HepG2 (cell line): ENCODE data around the gene TXNRD2. TPM values are rescaled to one million over a fixed set of nuclear protein-coding genes. Genes with fewer than 3 reads are reported as not detected.

ENCODE experiments used
- JDP2 ChIP-seq: sonication (generic); formaldehyde crosslinking; IDR thresholded peaks from 2 replicates; pipeline ENCODE4 v1.8.1; 2022; ENCODE audit warnings: missing genetic modification reagents, borderline replicate concordance
- JUN ChIP-seq: sonication (generic); formaldehyde crosslinking; IDR thresholded peaks from 2 replicates; pipeline ENCODE4 v1.4.0; 2020; ENCODE audit warnings: mild to moderate bottlenecking, missing genetic modification reagents
- MAFG ChIP-seq: sonication (generic); formaldehyde crosslinking; IDR thresholded peaks from 2 replicates; pipeline ENCODE4 v1.5.1; 2020; ENCODE audit warnings: mild to moderate bottlenecking, missing genetic modification reagents
- MYC ChIP-seq: sonication (generic); formaldehyde crosslinking; IDR thresholded peaks from 2 replicates; pipeline ENCODE4 v1.9.0; 2021; ENCODE audit warnings: missing genetic modification reagents, borderline replicate concordance
- POLR2AphosphoS5 ChIP-seq: IDR thresholded peaks from 2 replicates; pipeline ENCODE4 v1.6.1; 2012; ENCODE audit warnings: low read depth, low read length
- SAP130 ChIP-seq: IDR thresholded peaks from 2 replicates; pipeline ENCODE4 v1.6.1; 2016; ENCODE audit warnings: low read depth
- SETDB1 ChIP-seq: sonication (generic); formaldehyde crosslinking; IDR thresholded peaks from 2 replicates; pipeline ENCODE4 v1.5.1; 2020; ENCODE audit warnings: missing genetic modification reagents, mild to moderate bottlenecking, borderline replicate concordance
- SOX6 ChIP-seq, 2 experiments: fragments of 450-650 bp in 1 of 2; sonication (generic) in 1 of 2; formaldehyde crosslinking in 1 of 2; IDR thresholded peaks; 2 replicates each; pipeline versions ENCODE4 v1.4.0 to v1.6.1; 2017 to 2020; ENCODE audit warnings: antibody characterized with exemption in 1 of 2, mild to moderate bottlenecking in 1 of 2, missing genetic modification reagents in 1 of 2
- STAT5B ChIP-seq: sonication (generic); formaldehyde crosslinking; IDR thresholded peaks from 2 replicates; pipeline ENCODE4 v1.4.0; 2020; ENCODE audit warnings: missing genetic modification reagents
- XRCC5 ChIP-seq: fragments of 200-400 bp; formaldehyde crosslinking; optimal IDR thresholded peaks from 2 replicates; pipeline ENCODE3; 2017; ENCODE audit warnings: mild to moderate bottlenecking, low read length
- ZC3H4 ChIP-seq: sonication (generic); formaldehyde crosslinking; IDR thresholded peaks from 2 replicates; pipeline ENCODE4 v1.4.0; 2020; ENCODE audit warnings: missing genetic modification reagents, borderline replicate concordance
- ZNF230 ChIP-seq: sonication (generic); formaldehyde crosslinking; IDR thresholded peaks from 2 replicates; pipeline ENCODE4 v1.4.0; 2020; ENCODE audit warnings: mild to moderate bottlenecking, missing genetic modification reagents
- ZNF33A ChIP-seq: sonication (generic); formaldehyde crosslinking; IDR thresholded peaks from 2 replicates; pipeline ENCODE4 v1.5.1; 2020; ENCODE audit warnings: missing genetic modification reagents, mild to moderate bottlenecking, moderate library complexity, borderline replicate concordance
- ZNF607 ChIP-seq: sonication (generic); formaldehyde crosslinking; IDR thresholded peaks from 2 replicates; pipeline ENCODE4 v1.5.1; 2020; ENCODE audit warnings: missing genetic modification reagents, mild to moderate bottlenecking, borderline replicate concordance
- ZNF709 ChIP-seq: sonication (generic); formaldehyde crosslinking; IDR thresholded peaks from 2 replicates; pipeline ENCODE4 v1.5.0; 2020; ENCODE audit warnings: mild to moderate bottlenecking, missing genetic modification reagents
- ZNF746 ChIP-seq: sonication (generic); formaldehyde crosslinking; IDR thresholded peaks from 2 replicates; pipeline ENCODE4 v1.8.0; 2022; ENCODE audit warnings: mild to moderate bottlenecking, missing genetic modification reagents
- ZNF790 ChIP-seq: sonication (generic); formaldehyde crosslinking; IDR thresholded peaks from 2 replicates; pipeline ENCODE4 v1.8.0; 2022; ENCODE audit warnings: missing genetic modification reagents, mild to moderate bottlenecking, borderline replicate concordance
- polyA plus RNA-seq, 8 experiments: library from polyadenylated mRNA; depleted of rRNA in 3 of 8; stranded (reverse) in 7 of 8; unstranded in 1 of 8; fragments of >200 nt; fragmentation: Illumina TruSeq in 4 of 8; extraction: Trizol in 4 of 8; gene quantifications; 2 replicates each; pipeline versions ENCODE4 v1.2.1 to v1.2.3, GENCODE V29; 2011 to 2016; ENCODE audit warnings: low read depth in 4 of 8, missing spikeins in 1 of 8, mixed read lengths in 1 of 8; ENCODE audit not compliant: insufficient read depth in 1 of 8
- total RNA-seq, 5 experiments: library from RNA; depleted of rRNA; stranded (reverse); fragments of >200 nt; fragmentation: Illumina TruSeq; extraction: Trizol; gene quantifications; 2 replicates each; pipeline ENCODE4 v1.2.3, GENCODE V29; 2016; ENCODE audit warnings: low read depth in 1 of 5
- TF ChIP-seq, protein P1 (sequence below): sonication (generic); formaldehyde crosslinking; IDR thresholded peaks from 2 replicates; pipeline ENCODE4 v1.9.0; 2021; ENCODE audit warnings: mild to moderate bottlenecking, missing genetic modification reagents
- TF ChIP-seq, protein P2 (sequence below): sonication (generic); formaldehyde crosslinking; IDR thresholded peaks from 2 replicates; pipeline ENCODE4 v1.4.0; 2020; ENCODE audit warnings: missing genetic modification reagents, borderline replicate concordance
- TF ChIP-seq, protein P3 (sequence below): sonication (generic); formaldehyde crosslinking; IDR thresholded peaks from 2 replicates; pipeline ENCODE4 v1.4.0; 2020; ENCODE audit warnings: missing genetic modification reagents; ENCODE audit errors: not compliant biosample characterization

Gene TXNRD2
- total and polyA plus RNA-seq, 2 of the 13 experiments (the other 11 are each of a cell fraction or from before 2014, with no cell fraction given) = 17.5 to 18.6 TPM

DNA sequence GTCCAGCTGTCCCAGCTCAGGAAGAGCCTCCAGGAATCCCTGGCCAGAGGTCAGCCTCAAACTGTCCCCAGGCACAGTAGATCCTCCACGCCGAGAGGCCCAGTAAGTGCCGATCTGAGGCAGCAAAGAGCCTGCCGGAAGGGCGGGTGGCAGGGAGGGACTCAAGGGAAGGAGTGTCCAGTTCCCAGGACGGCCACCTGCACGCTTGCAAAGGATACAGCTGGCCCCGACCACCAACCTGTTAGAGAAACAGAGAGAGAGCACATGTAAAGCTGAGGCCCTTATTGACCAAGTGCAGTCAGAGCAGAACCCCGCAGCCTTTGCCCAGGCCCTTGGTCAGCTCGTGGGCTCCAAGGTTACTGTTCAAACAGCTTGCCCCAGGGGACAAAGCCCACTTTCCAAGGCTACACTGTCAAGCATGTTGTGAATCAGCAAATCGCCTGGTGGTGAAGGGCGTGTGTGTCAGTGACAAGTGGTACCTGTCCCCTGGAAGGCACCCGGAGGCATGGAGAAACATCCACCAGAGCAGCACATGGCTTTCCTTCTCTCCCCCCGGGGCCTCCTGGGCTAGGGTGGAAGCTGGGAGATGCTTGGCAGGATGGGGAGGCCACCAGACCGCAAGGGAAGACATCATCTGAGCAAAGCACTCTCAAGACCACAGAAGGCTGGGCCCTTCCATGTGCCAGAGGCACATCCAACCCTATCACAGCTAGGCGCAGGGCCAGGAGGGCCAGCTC is 42.6 kb downstream of the TXNRD2 start (continued):
- TF ChIP-seq ZNF790 (CRISPR knock-in tag) (0 out of 2 replicates have a peak, but pooled peaks have one; percentile 56), POLR2AphosphoS5 (no peak), MYC (peak; percentile 94), SOX6 (IDR thresholded peaks at IDR 0.05) (no peak), SOX6 (CRISPR knock-in tag; IDR thresholded peaks at IDR 0.05) (peak; percentile 72), ZNF230 (CRISPR knock-in tag) (no peak), ZNF746 (CRISPR knock-in tag) (no peak), JUN (CRISPR knock-in tag) (0 out of 2 replicates have a peak, but pooled peaks have one; percentile 17), ZC3H4 (CRISPR knock-in tag) (no peak), ZNF607 (CRISPR knock-in tag) (peak; percentile 70; the same call in 1 of the 2 replicates), SAP130 (CRISPR knock-in tag) (peak; percentile 90), ZNF709 (CRISPR knock-in tag) (no peak), XRCC5 (no peak), JDP2 (no peak), MAFG (CRISPR knock-in tag) (peak; percentile 55; the same call in 1 of the 2 replicates), STAT5B (no peak), ZNF33A (CRISPR knock-in tag) (0 out of 2 replicates have a peak, but pooled peaks have one; percentile 41), SETDB1 (CRISPR knock-in tag) (no peak)
- TF ChIP-seq, protein P1, sequence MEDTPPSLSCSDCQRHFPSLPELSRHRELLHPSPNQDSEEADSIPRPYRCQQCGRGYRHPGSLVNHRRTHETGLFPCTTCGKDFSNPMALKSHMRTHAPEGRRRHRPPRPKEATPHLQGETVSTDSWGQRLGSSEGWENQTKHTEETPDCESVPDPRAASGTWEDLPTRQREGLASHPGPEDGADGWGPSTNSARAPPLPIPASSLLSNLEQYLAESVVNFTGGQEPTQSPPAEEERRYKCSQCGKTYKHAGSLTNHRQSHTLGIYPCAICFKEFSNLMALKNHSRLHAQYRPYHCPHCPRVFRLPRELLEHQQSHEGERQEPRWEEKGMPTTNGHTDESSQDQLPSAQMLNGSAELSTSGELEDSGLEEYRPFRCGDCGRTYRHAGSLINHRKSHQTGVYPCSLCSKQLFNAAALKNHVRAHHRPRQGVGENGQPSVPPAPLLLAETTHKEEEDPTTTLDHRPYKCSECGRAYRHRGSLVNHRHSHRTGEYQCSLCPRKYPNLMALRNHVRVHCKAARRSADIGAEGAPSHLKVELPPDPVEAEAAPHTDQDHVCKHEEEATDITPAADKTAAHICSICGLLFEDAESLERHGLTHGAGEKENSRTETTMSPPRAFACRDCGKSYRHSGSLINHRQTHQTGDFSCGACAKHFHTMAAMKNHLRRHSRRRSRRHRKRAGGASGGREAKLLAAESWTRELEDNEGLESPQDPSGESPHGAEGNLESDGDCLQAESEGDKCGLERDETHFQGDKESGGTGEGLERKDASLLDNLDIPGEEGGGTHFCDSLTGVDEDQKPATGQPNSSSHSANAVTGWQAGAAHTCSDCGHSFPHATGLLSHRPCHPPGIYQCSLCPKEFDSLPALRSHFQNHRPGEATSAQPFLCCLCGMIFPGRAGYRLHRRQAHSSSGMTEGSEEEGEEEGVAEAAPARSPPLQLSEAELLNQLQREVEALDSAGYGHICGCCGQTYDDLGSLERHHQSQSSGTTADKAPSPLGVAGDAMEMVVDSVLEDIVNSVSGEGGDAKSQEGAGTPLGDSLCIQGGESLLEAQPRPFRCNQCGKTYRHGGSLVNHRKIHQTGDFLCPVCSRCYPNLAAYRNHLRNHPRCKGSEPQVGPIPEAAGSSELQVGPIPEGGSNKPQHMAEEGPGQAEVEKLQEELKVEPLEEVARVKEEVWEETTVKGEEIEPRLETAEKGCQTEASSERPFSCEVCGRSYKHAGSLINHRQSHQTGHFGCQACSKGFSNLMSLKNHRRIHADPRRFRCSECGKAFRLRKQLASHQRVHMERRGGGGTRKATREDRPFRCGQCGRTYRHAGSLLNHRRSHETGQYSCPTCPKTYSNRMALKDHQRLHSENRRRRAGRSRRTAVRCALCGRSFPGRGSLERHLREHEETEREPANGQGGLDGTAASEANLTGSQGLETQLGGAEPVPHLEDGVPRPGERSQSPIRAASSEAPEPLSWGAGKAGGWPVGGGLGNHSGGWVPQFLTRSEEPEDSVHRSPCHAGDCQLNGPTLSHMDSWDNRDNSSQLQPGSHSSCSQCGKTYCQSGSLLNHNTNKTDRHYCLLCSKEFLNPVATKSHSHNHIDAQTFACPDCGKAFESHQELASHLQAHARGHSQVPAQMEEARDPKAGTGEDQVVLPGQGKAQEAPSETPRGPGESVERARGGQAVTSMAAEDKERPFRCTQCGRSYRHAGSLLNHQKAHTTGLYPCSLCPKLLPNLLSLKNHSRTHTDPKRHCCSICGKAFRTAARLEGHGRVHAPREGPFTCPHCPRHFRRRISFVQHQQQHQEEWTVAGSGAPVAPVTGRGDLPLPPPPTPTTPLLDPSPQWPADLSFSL = no peak
- TF ChIP-seq, protein P2, sequence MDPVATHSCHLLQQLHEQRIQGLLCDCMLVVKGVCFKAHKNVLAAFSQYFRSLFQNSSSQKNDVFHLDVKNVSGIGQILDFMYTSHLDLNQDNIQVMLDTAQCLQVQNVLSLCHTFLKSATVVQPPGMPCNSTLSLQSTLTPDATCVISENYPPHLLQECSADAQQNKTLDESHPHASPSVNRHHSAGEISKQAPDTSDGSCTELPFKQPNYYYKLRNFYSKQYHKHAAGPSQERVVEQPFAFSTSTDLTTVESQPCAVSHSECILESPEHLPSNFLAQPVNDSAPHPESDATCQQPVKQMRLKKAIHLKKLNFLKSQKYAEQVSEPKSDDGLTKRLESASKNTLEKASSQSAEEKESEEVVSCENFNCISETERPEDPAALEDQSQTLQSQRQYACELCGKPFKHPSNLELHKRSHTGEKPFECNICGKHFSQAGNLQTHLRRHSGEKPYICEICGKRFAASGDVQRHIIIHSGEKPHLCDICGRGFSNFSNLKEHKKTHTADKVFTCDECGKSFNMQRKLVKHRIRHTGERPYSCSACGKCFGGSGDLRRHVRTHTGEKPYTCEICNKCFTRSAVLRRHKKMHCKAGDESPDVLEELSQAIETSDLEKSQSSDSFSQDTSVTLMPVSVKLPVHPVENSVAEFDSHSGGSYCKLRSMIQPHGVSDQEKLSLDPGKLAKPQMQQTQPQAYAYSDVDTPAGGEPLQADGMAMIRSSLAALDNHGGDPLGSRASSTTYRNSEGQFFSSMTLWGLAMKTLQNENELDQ = no peak
- TF ChIP-seq, protein P3, sequence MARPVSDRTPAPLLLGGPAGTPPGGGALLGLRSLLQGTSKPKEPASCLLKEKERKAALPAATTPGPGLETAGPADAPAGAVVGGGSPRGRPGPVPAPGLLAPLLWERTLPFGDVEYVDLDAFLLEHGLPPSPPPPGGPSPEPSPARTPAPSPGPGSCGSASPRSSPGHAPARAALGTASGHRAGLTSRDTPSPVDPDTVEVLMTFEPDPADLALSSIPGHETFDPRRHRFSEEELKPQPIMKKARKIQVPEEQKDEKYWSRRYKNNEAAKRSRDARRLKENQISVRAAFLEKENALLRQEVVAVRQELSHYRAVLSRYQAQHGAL (CRISPR knock-in tag) = no peak
